PC-3 (cell line): Measurements from ENCODE around the gene MYCT1.

Experiments
- EZH2 ChIP-seq: fragments of 300-600 bp; sonication (generic); IDR thresholded peaks from one replicate; pipeline ENCODE4 v1.6.1; 2017; ENCODE audit warnings: antibody characterized with exemption, mild to moderate bottlenecking, low read length; ENCODE audit not compliant: unreplicated experiment
- EZH2phosphoT487 ChIP-seq: fragments of 300-600 bp; sonication (generic); IDR thresholded peaks from 2 replicates; pipeline ENCODE4 v1.6.1; 2018; ENCODE audit warnings: mild to moderate bottlenecking, antibody characterized with exemption, low read length, borderline replicate concordance
- TF ChIP-seq, protein P1 (sequence below): fragments of 300-600 bp; sonication (generic); conservative IDR thresholded peaks from 2 replicates; pipeline ENCODE4 v1.5.1; 2017; ENCODE audit warnings: antibody characterized with exemption, low read depth, mild to moderate bottlenecking, low read length

DNA sequence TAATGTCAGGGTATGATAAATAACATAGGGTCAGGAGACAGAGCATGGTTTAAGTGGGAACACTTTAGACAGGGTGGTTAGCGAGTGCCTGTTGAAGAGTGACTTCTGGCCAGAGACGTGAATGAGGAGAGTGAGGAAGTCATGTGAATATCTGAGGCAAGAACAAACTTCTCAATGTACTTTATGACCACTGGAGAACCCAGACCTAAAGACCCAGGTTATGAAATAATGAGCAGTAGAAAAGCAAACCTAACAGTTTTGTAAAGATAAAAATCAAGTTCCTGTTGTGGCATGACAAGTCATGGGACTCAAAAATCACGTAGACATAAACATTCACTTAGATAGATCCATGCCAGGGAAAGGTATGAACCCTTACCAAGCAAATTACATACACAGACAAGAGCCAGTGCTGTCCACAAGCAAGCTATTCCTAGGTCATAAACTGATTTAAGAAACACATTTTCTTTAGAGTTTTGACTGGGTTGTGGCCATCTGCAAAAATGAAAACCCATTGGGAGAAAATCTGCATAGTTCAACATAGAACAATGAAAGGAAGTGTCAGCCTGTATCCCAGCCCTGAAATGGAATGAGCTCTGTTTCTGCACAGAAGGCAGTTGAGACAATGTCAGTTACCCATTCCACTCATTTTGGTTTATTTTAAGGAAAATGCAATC, 2.2 kb upstream of the MYCT1 start:
- TF ChIP-seq, protein P1, sequence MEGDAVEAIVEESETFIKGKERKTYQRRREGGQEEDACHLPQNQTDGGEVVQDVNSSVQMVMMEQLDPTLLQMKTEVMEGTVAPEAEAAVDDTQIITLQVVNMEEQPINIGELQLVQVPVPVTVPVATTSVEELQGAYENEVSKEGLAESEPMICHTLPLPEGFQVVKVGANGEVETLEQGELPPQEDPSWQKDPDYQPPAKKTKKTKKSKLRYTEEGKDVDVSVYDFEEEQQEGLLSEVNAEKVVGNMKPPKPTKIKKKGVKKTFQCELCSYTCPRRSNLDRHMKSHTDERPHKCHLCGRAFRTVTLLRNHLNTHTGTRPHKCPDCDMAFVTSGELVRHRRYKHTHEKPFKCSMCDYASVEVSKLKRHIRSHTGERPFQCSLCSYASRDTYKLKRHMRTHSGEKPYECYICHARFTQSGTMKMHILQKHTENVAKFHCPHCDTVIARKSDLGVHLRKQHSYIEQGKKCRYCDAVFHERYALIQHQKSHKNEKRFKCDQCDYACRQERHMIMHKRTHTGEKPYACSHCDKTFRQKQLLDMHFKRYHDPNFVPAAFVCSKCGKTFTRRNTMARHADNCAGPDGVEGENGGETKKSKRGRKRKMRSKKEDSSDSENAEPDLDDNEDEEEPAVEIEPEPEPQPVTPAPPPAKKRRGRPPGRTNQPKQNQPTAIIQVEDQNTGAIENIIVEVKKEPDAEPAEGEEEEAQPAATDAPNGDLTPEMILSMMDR, result no peak
- TF ChIP-seq EZH2 (no peak), EZH2phosphoT487 (no peak)
